Measurements from ENCODE around the gene CD274.
"Not testable (repeated sequence)": the region's sequence is repeated elsewhere in the genome, so short reads cannot be mapped to it uniquely, and the experiment has no call there.

The CD274 gene

GRCh38 chr9:5453004-5453403 lies 2.7 kb downstream of the CD274 start:
- H3K4me3 ChIP-seq (ENCODE audit: low read depth, low read length) = no peak overlapping the region
- DNase-seq (ENCODE audit: low read depth) = no peak
- no peak for TF ChIP-seq POLR2A (IDR thresholded peaks at IDR 0.05; ENCODE audit: extremely low read depth, insufficient read length)
- no peak for TF ChIP-seq CTCF (IDR thresholded peaks at IDR 0.05; ENCODE audit: low read depth, low read length)
- no peak for TF ChIP-seq MAX (IDR thresholded peaks at IDR 0.05; ENCODE audit: low read depth, low read length)
- no peak for TF ChIP-seq MYC (IDR thresholded peaks at IDR 0.05; ENCODE audit: low read depth, low read length)

- H3K4me3 ChIP-seq (ENCODE audit: low read depth, low read length) = no peak overlapping the region
- no peak for DNase-seq (ENCODE audit: low read depth)
- TF ChIP-seq POLR2A (IDR thresholded peaks at IDR 0.05; ENCODE audit: extremely low read depth, insufficient read length) = no peak
- no peak for TF ChIP-seq MYC (IDR thresholded peaks at IDR 0.05; ENCODE audit: low read depth, low read length)
- no peak for TF ChIP-seq CTCF (IDR thresholded peaks at IDR 0.05; ENCODE audit: low read depth, low read length)
Measured at GRCh38 chr9:5453673-5454072, 3.3 kb downstream of the CD274 start.

- DNase-seq (ENCODE audit: low read depth) = no peak
- TF ChIP-seq POLR2A (IDR thresholded peaks at IDR 0.05; ENCODE audit: extremely low read depth, insufficient read length) (no peak), CTCF (IDR thresholded peaks at IDR 0.05; ENCODE audit: low read depth, low read length) (no peak), MYC (IDR thresholded peaks at IDR 0.05; ENCODE audit: low read depth, low read length) (no peak), MAX (IDR thresholded peaks at IDR 0.05; ENCODE audit: low read depth, low read length) (no peak)
- no peak overlapping the region for H3K4me3 ChIP-seq (ENCODE audit: low read depth, low read length)
Measured at GRCh38 chr9:5455181-5455580, 4.8 kb downstream of the CD274 start.

- no peak for DNase-seq (ENCODE audit: low read depth)
- H3K4me3 ChIP-seq (ENCODE audit: low read depth, low read length) = no peak overlapping the region
- no peak for TF ChIP-seq MAX (IDR thresholded peaks at IDR 0.05; ENCODE audit: low read depth, low read length)
- no peak for TF ChIP-seq MYC (IDR thresholded peaks at IDR 0.05; ENCODE audit: low read depth, low read length)
- TF ChIP-seq POLR2A (IDR thresholded peaks at IDR 0.05; ENCODE audit: extremely low read depth, insufficient read length) = no peak
Measured at GRCh38 chr9:5459289-5459829, 9.0 kb downstream of the CD274 start.

- no peak for DNase-seq (ENCODE audit: low read depth)
- H3K4me3 ChIP-seq (ENCODE audit: low read depth, low read length) = no peak overlapping the region
- TF ChIP-seq MAX (IDR thresholded peaks at IDR 0.05; ENCODE audit: low read depth, low read length) (no peak), POLR2A (IDR thresholded peaks at IDR 0.05; ENCODE audit: extremely low read depth, insufficient read length) (no peak), CTCF (IDR thresholded peaks at IDR 0.05; ENCODE audit: low read depth, low read length) (no peak), MYC (IDR thresholded peaks at IDR 0.05; ENCODE audit: low read depth, low read length) (no peak)
Measured at GRCh38 chr9:5460157-5460556, 9.8 kb downstream of the CD274 start.

GRCh38 chr9:5464831-5465330 lies 14.5 kb downstream of the CD274 start:
- not testable (repeated sequence) for DNase-seq (ENCODE audit: low read depth); H3K4me3 ChIP-seq (ENCODE audit: low read depth, low read length)

GRCh38 chr9:5466005-5466404 lies 15.7 kb downstream of the CD274 start:
- H3K4me3 ChIP-seq (ENCODE audit: low read depth, low read length) = no peak overlapping the region
- TF ChIP-seq MYC (IDR thresholded peaks at IDR 0.05; ENCODE audit: low read depth, low read length) (no peak), POLR2A (IDR thresholded peaks at IDR 0.05; ENCODE audit: extremely low read depth, insufficient read length) (no peak), CTCF (IDR thresholded peaks at IDR 0.05; ENCODE audit: low read depth, low read length) (no peak), MAX (IDR thresholded peaks at IDR 0.05; ENCODE audit: low read depth, low read length) (no peak)
- DNase-seq (ENCODE audit: low read depth) = no peak
